Rectal smooth muscle tissue (tissue), 1 donor: ENCODE results near the gene HTT-AS.

ENCODE experiments used
- H3K27ac ChIP-seq: one replicate; pipeline ENCODE4 v1.7.0; 2013; ENCODE audit warnings: low read depth, low read length, inconsistent platforms
- H3K27me3 ChIP-seq: one replicate; pipeline ENCODE4 v1.7.0; 2013; ENCODE audit warnings: low read length; ENCODE audit not compliant: control insufficient read depth, insufficient read depth
- H3K36me3 ChIP-seq: one replicate; pipeline ENCODE4 v1.7.0; 2013; ENCODE audit warnings: low read length; ENCODE audit not compliant: control insufficient read depth, insufficient read depth
- H3K4me1 ChIP-seq: one replicate; pipeline ENCODE4 v1.7.0; 2013; ENCODE audit warnings: low read length; ENCODE audit not compliant: control insufficient read depth, insufficient read depth
- H3K4me3 ChIP-seq: one replicate; pipeline ENCODE4 v1.7.0; 2013; ENCODE audit warnings: low read length
- H3K9ac ChIP-seq: one replicate; pipeline ENCODE4 v1.7.0; 2013; ENCODE audit warnings: low read length

HTT-AS gene

DNA sequence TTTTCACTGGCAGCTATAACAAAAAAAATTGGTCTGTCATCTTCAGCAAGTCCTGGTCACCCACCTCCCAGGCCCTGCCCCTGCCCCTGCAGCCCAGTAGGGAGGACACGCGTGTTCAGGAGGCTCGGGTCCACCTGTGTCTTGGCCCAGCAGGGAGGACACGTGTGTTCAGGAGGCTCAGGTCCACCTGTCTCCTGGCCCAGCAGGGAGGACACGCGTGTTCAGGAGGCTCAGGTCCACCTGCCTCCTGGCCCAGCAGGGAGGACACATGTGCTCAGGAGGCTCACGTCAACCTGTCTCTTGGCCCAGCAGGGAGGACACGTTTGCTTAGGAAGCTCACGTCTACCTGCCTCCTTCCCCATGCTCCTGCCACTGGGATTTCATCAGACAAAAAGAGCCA, 44.9 kb downstream of the HTT-AS start:
- H3K36me3 ChIP-seq = no peaks in the 10 kb centered on the region
- no peak overlapping the region for H3K9ac ChIP-seq
- H3K4me1 ChIP-seq = no peaks in the 10 kb centered on the region
- no peak overlapping the region for H3K4me3 ChIP-seq
- H3K27ac ChIP-seq = no peak overlapping the region
- H3K27me3 ChIP-seq = no peaks in the 10 kb centered on the region

DNA sequence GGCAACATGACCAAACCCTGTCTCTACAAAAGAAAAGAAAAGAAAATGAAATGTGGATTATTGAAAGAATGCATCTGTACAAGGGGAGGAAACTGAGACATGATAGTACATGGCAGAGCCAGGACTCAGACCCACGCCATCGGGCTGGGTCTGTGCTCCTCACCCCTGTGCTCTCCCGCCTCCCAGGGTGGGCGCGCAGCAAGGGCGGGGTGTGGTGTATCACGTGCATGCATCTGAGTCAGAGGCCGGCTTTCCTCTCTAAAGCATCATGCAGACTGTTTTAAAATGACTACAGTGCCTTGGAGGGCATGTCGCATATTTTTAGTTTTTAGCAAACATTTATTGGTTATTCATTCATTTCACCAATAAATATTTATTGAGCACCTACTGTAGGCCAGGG, 47.8 kb downstream of the HTT-AS start:
- H3K27ac ChIP-seq = no peak overlapping the region
- no peaks in the 10 kb centered on the region for H3K4me1 ChIP-seq
- no peak overlapping the region for H3K4me3 ChIP-seq
- H3K27me3 ChIP-seq = no peaks in the 10 kb centered on the region
- no peaks in the 10 kb centered on the region for H3K36me3 ChIP-seq
- no peak overlapping the region for H3K9ac ChIP-seq

DNA sequence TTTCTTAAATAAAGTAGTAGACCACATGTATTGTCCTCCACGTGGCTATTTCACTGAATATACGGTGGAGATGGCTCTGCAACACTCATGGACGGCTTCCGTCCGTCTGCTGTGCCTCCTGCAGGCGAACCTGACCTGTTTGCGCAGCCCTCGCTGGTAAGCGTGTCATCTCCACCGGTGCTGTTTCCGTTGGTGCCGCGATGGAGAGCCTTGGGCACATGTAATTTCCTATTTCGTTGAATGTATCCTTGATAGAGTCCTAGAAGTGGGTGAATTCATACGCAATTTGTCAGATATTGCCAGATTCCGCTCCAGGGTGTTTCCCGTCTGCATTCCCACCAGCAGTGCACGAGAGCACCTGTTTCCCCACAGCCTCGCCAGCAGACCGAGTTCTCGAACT, 48.5 kb downstream of the HTT-AS start:
- Histone ChIP-seq H3K4me1 (no peaks in the 10 kb centered on the region), H3K36me3 (no peaks in the 10 kb centered on the region), H3K9ac (no peak overlapping the region), H3K27me3 (no peaks in the 10 kb centered on the region), H3K27ac (no peak overlapping the region), H3K4me3 (no peak overlapping the region)

DNA sequence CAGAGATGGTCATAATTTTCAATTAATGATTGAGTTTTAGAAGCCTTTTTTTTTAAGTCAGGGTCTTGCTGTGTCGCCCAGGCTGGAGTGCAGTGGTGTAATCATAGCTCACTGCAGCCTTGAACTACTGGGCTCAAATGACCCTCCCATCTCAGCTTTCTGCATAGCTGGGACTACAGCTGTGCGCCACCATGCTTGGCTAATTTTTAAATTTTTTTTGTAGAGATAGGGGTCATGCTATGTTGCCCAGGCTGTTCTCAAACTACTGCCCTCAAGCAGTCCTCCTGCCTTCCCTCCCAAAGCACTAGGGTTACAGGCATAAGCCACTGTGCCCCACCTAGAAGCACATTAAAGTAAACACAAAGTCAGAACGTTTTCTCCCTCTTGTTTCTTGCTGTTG, 51.7 kb downstream of the HTT-AS start:
- no peak overlapping the region for H3K4me3 ChIP-seq
- no peak overlapping the region for H3K27ac ChIP-seq
- H3K4me1 ChIP-seq = no peaks in the 10 kb centered on the region
- no peaks in the 10 kb centered on the region for H3K27me3 ChIP-seq
- no peaks in the 10 kb centered on the region for H3K36me3 ChIP-seq
- no peak overlapping the region for H3K9ac ChIP-seq

DNA sequence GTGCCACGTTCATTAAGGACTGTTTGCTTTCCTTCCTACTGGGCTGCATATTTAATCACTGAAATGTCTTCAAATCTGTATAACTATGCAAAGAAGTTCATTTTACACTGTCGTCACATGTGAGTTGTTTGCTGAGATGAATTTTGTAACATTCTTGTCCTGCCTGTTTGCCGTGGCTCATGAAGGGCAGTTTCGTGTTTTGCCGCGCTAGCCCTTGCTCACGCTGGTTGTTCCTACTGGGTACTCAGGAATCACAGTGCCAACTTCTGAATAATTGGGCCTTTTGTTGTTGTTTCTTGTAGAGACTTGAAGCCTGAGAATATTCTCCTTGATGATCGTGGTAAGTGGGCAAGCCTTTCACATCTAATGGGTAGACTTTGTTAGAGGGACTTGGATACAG, 52.2 kb downstream of the HTT-AS start:
- Histone ChIP-seq H3K4me1 (no peaks in the 10 kb centered on the region), H3K27ac (no peak overlapping the region), H3K36me3 (no peaks in the 10 kb centered on the region), H3K4me3 (no peak overlapping the region), H3K27me3 (no peaks in the 10 kb centered on the region), H3K9ac (no peak overlapping the region)

DNA sequence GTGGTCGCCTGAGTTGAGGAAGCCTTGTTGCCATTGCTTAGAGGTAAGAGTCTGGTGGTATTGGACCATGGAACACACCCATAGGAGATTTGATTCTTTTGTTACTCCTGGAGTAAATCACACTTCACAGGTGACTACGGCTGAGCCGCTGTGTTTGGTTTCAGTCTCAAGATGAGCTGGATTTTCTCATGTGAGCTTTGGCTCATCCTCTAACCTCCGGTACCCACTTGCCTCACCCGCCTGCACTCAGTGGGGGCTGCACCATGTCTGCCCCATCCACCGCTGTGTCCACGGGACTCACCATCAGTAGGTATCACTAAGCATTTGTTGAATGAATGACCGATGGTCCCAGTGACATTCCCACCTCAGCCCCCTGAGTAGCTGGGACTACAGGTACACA, 52.7 kb downstream of the HTT-AS start:
- no peaks in the 10 kb centered on the region for H3K36me3 ChIP-seq
- no peaks in the 10 kb centered on the region for H3K27me3 ChIP-seq
- H3K4me1 ChIP-seq = no peaks in the 10 kb centered on the region
- no peak overlapping the region for H3K9ac ChIP-seq
- H3K27ac ChIP-seq = no peak overlapping the region
- no peak overlapping the region for H3K4me3 ChIP-seq

DNA sequence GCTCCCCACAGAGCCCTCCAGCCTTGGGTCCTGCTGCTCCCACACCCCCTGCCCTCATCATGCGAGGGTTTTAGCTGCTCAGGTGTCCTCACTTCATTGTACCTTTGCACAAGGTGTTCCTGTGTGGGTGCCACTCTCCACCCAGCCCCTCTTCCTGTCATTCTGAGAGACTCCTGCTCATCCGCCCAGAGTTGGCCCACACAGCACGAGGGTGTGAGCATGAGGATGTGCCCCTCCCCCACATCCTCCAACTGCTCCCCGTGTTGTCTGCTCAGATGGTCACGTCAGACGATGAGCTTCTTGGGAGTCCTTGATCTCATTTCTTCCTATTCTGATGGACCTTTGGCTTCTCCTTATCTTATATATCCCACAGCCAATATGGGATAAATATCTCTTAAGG, 53.2 kb downstream of the HTT-AS start:
- H3K27me3 ChIP-seq = no peaks in the 10 kb centered on the region
- no peak overlapping the region for H3K4me3 ChIP-seq
- H3K36me3 ChIP-seq = no peaks in the 10 kb centered on the region
- no peak overlapping the region for H3K9ac ChIP-seq
- H3K27ac ChIP-seq = no peak overlapping the region
- no peaks in the 10 kb centered on the region for H3K4me1 ChIP-seq

DNA sequence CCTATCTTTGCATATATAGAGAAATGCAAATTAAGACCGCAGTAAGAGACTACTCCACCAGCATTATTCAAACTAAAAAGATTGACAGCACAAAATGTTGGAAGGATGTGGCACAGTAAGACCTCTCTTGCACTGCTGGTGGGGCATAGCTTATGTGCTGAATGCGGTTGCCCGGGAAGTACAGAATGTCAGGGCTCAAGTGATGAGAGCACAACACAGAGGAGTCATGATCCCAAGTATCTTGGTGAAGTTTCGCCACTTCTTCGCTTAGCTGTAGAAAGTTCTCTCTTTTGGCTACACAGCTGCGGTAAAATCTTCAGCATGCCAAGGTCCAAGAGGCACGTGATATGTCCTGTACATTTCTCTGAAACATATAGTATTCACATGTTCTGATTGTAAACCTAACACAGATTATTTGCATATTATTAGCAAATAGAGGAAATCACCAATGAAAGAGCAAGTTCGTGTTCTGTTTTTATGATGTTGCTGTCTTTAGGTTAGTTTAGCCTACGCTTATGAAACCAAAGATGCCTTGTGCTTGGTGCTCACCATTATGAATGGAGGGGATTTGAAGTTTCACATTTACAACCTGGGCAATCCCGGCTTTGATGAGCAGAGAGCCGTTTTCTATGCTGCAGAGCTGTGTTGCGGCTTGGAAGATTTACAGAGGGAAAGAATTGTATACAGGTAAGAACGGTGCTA, 55.0 kb downstream of the HTT-AS start:
- no peak overlapping the region for H3K4me3 ChIP-seq
- H3K27me3 ChIP-seq = no peaks in the 10 kb centered on the region
- no peaks in the 10 kb centered on the region for H3K36me3 ChIP-seq
- H3K27ac ChIP-seq = no peak overlapping the region
- no peak overlapping the region for H3K9ac ChIP-seq
- no peaks in the 10 kb centered on the region for H3K4me1 ChIP-seq

DNA sequence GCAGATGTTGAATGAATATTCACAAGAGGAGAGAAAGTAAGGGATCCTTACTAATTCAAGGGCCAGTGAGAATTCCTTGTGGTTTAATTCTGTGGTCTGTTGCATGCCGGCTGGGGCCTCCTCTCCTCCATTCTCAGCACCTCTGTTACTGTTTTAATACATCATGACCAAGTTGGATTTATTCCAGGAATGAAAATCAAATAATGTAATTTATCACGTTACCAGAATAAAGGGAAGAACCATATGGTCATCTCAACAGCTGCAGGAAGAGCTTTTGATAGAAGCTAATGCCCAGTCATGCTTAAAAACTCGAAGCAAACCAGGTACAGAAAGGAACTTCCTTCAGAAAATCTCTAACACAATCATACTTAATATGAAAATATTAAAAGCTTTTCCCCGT, 56.8 kb downstream of the HTT-AS start:
- no peaks in the 10 kb centered on the region for H3K4me1 ChIP-seq
- H3K27ac ChIP-seq = no peak overlapping the region
- H3K4me3 ChIP-seq = no peak overlapping the region
- H3K36me3 ChIP-seq = no peaks in the 10 kb centered on the region
- no peaks in the 10 kb centered on the region for H3K27me3 ChIP-seq
- no peak overlapping the region for H3K9ac ChIP-seq

DNA sequence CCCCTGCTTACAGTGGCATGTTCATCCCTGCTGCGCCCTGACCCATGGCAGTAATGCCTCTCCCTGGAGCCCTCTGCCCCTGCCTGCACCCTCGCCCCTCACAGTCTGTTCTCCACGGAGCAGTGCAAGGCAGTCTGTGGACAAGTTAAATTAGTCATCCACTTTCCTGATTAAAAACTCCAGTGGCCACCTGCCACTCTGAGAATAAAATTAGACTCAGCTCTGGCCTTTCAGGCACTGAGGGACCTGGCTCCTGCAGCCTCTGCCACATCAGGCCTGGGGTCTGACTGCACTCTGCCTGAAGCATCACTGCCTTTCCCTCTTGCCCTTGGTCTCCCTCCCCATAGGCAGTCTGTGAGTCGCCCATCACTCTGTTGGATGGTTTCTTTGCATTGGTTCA, 57.4 kb downstream of the HTT-AS start:
- no peaks in the 10 kb centered on the region for H3K27me3 ChIP-seq
- no peak overlapping the region for H3K27ac ChIP-seq
- no peaks in the 10 kb centered on the region for H3K36me3 ChIP-seq
- H3K4me1 ChIP-seq = no peaks in the 10 kb centered on the region
- H3K9ac ChIP-seq = no peak overlapping the region
- H3K4me3 ChIP-seq = no peak overlapping the region

DNA sequence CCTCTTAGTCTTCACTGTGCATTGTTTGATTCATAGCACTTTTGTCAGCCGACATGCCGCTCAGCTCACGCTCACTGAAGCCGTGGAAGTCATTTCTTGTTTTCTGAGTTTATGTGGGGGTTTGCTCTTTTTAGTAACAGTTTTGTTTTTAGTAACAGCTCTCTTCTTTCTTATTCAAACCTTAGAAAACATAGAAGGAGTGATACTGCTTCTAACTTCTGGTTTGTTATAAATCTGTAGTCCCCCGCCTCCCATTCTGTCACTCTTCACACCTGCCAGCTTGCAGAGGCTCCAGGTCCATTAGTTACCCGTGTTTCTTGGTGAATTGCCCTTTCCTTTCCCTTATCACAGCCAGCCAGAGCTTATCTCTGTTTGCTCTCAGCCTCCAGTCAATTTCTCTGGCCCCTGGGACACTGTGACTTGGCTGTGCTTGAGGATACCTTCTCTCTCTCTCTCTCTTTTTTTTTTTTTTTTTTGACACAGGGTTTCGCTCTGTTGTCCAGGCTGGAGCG, 60.4 kb downstream of the HTT-AS start:
- Histone ChIP-seq H3K27me3 (no peaks in the 10 kb centered on the region), H3K4me3 (no peak overlapping the region), H3K36me3 (no peaks in the 10 kb centered on the region), H3K9ac (no peak overlapping the region), H3K4me1 (no peaks in the 10 kb centered on the region), H3K27ac (no peak overlapping the region)
